Vagina (tissue), 2 donors: ENCODE results near the gene SCAF1.

Experiments
- POLR2A ChIP-seq, 2 donors: fragments of 450-650 bp; IDR thresholded peaks; one replicate each; pipeline ENCODE4 v1.6.1; 2017; ENCODE audit warnings: antibody characterized with exemption in 2 of 2, mild to moderate bottlenecking in 2 of 2, moderate library complexity in 2 of 2
- TF ChIP-seq, protein P1 (sequence below), 3 experiments: fragments of 450-650 bp in 2 of 3; fragments of 200-600 bp in 1 of 3; sonication (generic) in 1 of 3; IDR thresholded peaks; one replicate each; pipeline ENCODE4 v1.5.1; 2017 to 2019; ENCODE audit warnings: antibody characterized with exemption in 3 of 3, mild to moderate bottlenecking in 2 of 3, moderate library complexity in 2 of 3

DNA sequence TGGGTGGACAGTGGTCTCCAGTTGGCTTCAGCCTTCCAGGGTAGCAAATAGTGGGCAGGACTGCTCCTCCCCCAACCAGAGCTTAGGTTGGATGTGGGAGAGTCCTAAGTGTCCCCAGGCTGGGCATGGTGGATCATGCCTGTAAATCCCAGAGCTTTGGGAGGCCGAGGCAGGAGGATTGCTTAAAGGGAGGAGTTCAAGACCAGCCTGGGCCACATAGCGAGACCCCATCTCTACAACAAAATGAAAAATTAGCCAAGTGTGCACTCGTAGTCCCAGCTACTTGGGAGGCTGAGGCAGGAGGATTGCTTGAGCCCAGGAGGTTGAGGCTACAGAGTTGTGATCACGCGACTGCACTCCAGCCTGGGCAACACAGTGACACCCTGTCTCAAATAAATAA, 9.4 kb upstream of the SCAF1 start:
- TF ChIP-seq, protein P1, sequence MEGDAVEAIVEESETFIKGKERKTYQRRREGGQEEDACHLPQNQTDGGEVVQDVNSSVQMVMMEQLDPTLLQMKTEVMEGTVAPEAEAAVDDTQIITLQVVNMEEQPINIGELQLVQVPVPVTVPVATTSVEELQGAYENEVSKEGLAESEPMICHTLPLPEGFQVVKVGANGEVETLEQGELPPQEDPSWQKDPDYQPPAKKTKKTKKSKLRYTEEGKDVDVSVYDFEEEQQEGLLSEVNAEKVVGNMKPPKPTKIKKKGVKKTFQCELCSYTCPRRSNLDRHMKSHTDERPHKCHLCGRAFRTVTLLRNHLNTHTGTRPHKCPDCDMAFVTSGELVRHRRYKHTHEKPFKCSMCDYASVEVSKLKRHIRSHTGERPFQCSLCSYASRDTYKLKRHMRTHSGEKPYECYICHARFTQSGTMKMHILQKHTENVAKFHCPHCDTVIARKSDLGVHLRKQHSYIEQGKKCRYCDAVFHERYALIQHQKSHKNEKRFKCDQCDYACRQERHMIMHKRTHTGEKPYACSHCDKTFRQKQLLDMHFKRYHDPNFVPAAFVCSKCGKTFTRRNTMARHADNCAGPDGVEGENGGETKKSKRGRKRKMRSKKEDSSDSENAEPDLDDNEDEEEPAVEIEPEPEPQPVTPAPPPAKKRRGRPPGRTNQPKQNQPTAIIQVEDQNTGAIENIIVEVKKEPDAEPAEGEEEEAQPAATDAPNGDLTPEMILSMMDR (IDR thresholded peaks at IDR 0.05), result no peak
- no peak for TF ChIP-seq POLR2A (IDR thresholded peaks at IDR 0.05)
